Pulmonary artery endothelial cell (primary cell): Measurements from ENCODE around the gene MAPK9. TPM values are rescaled to one million over a fixed set of nuclear protein-coding genes. Genes with fewer than 3 reads are reported as not detected.

ENCODE experiments used
- DNase-seq: peaks from one replicate; pipeline ENCODE4 v3.0.0-alpha.2; 2011; ENCODE audit warnings: low read depth, low spot score
- total RNA-seq: library from RNA; depleted of rRNA; stranded (reverse); fragments of >200 nt; gene quantifications from 2 replicates; pipeline ENCODE4 v1.2.3, GENCODE V29; 2014

MAPK9 gene
- total RNA-seq, 1 donor from 2014 or later, result 22.4 TPM

- no peak for DNase-seq
These were observed 86.0 kb downstream of the MAPK9 start for GRCh38 chr5:180205916-180206315.

GRCh38 chr5:180204276-180204819 lies 87.5 kb downstream of the MAPK9 start:
- DNase-seq, result no peak

GRCh38 chr5:180202939-180203573 lies 88.8 kb downstream of the MAPK9 start:
- DNase-seq, result no peak

GRCh38 chr5:180201051-180201987 lies 90.6 kb downstream of the MAPK9 start:
- DNase-seq, result no peak

GRCh38 chr5:180199390-180199789 lies 92.5 kb downstream of the MAPK9 start:
- no peak for DNase-seq

- DNase-seq, result no peak
These were observed 93.7 kb downstream of the MAPK9 start for GRCh38 chr5:180198208-180198607.

GRCh38 chr5:180197016-180197702 lies 94.7 kb downstream of the MAPK9 start:
- no peak for DNase-seq

- DNase-seq, result no peak
These were observed 97.2 kb downstream of the MAPK9 start for GRCh38 chr5:180194410-180195345.

GRCh38 chr5:180193749-180194375 lies 98.0 kb downstream of the MAPK9 start:
- DNase-seq, result no peak

- no peak for DNase-seq
These were observed 100.2 kb downstream of the MAPK9 start for GRCh38 chr5:180191716-180192115.

GRCh38 chr5:180187767-180188166 lies 104.1 kb downstream of the MAPK9 start:
- DNase-seq, result no peak

Other genes with a start within 250 kb of the MAPK9 start
- gene RNF130, start 220.3 kb downstream of the MAPK9 start, total RNA-seq, result 27.6 and 28.1 TPM in 2 replicates
- gene RASGEF1C, start 82.9 kb downstream of the MAPK9 start, total RNA-seq, result not detected in 2 replicates
- 0.46 and 8.6 TPM in 2 replicates for gene GFPT2, start 61.3 kb upstream of the MAPK9 start, total RNA-seq
- gene CNOT6, start 202.3 kb upstream of the MAPK9 start, total RNA-seq, result 19.3 and 23.6 TPM in 2 replicates